HT1080 (cell line): ENCODE measurements around the gene SPEF1. TPM values are rescaled to one million over a fixed set of nuclear protein-coding genes. Genes with fewer than 3 reads are reported as not detected.
"Not testable (repeated sequence)": the region's sequence is repeated elsewhere in the genome, so short reads cannot be mapped to it uniquely, and the experiment has no call there.

ENCODE experiments used
- DNase-seq: peaks from one replicate; pipeline ENCODE4 v3.0.0-alpha.2; 2015; ENCODE audit warnings: low read depth
- total RNA-seq: library from RNA; depleted of rRNA; stranded (reverse); fragments of >200 nt; shearing (Covaris generic); gene quantifications from 2 replicates; pipeline ENCODE4 v1.2.3, GENCODE V29; 2014

The SPEF1 gene
- total RNA-seq, 1 experiment from 2014 or later = not detected

- DNase-seq = not testable (repeated sequence)
These were observed 8.0 kb upstream of the SPEF1 start for GRCh38 chr20:3789201-3789600.

- DNase-seq = no peak
These were observed 7.5 kb upstream of the SPEF1 start for GRCh38 chr20:3788685-3789155.

GRCh38 chr20:3787324-3788014 lies 6.2 kb upstream of the SPEF1 start:
- DNase-seq = no peak

GRCh38 chr20:3786665-3787323 lies 5.5 kb upstream of the SPEF1 start, which contains the start of gene CENPB:
Gene CENPB (minus strand): TSS chr20:3786740. CDS start chr20:3786483, 257 bp downstream.
- DNase-seq = peak; percentile 63

- DNase-seq = peak; percentile 39
These were observed 4.9 kb upstream of the SPEF1 start for GRCh38 chr20:3786126-3786484.

GRCh38 chr20:3785240-3786125 lies 4.2 kb upstream of the SPEF1 start:
- DNase-seq = no peak

GRCh38 chr20:3784863-3785239 lies 3.6 kb upstream of the SPEF1 start:
- DNase-seq = no peak

- DNase-seq = no peak
These were observed 3.1 kb upstream of the SPEF1 start for GRCh38 chr20:3784216-3784853.

- DNase-seq = no peak
These were observed 2.4 kb upstream of the SPEF1 start for GRCh38 chr20:3783511-3784195.

- DNase-seq = no peak
These were observed 1.8 kb upstream of the SPEF1 start for GRCh38 chr20:3783068-3783489.

- no peak for DNase-seq
These were observed 1.3 kb upstream of the SPEF1 start for GRCh38 chr20:3782597-3782996.

- DNase-seq = no peak
These were observed 2.3 kb downstream of the SPEF1 start for GRCh38 chr20:3778976-3779375.

- no peak for DNase-seq
These were observed 3.3 kb downstream of the SPEF1 start for GRCh38 chr20:3777716-3778629.

- DNase-seq = no peak
These were observed 3.9 kb downstream of the SPEF1 start for GRCh38 chr20:3777381-3777715.

GRCh38 chr20:3775457-3776108 lies 5.7 kb downstream of the SPEF1 start:
- no peak for DNase-seq

- DNase-seq = no peak
These were observed 9.6 kb downstream of the SPEF1 start for GRCh38 chr20:3771552-3772058.

- peak; percentile 85 for DNase-seq
These were observed 12.7 kb downstream of the SPEF1 start for GRCh38 chr20:3768342-3769130.
